ENCODE data around the gene DXO. TPM values are rescaled to one million over a fixed set of nuclear protein-coding genes. Genes with fewer than 3 reads are reported as not detected.
A peak's percentile ranks its signal among the peaks of the same experiment; 100 is the strongest.
"Not testable (repeated sequence)": the region's sequence is repeated elsewhere in the genome, so short reads cannot be mapped to it uniquely, and the experiment has no call there.

The DXO gene
- 10 to 100 TPM in 8 of 9 donors, 1 to 10 TPM in 1; 9.4 to 17.8 (median 12.8) TPM for total RNA-seq
- 10 to 100 TPM; 11.3 to 14.3 TPM for polyA plus RNA-seq
- long read RNA-seq, donor 1, transcript DXO-201 (7 exons, 1,628 nt) = major isoform, 6 of 18 reads
- long read RNA-seq, donor 1, partial matches to known transcripts = 1 of 18 reads
- long read RNA-seq, donor 1, other reads (novel, unspliced or antisense) = 9 of 18 reads
- long read RNA-seq, donor 2, transcript DXO-201 (7 exons, 1,628 nt) = major isoform, 34 of 59 reads
- long read RNA-seq, donor 2, partial matches to known transcripts = 3 of 59 reads
- long read RNA-seq, donor 2, other reads (novel, unspliced or antisense) = 15 of 59 reads
- long read RNA-seq, donor 3, transcript DXO-201 (7 exons, 1,628 nt) = major isoform, 11 of 13 reads
- long read RNA-seq, donor 3, partial matches to known transcripts = 0 of 13 reads
- long read RNA-seq, donor 3, other reads (novel, unspliced or antisense) = 2 of 13 reads

DNA sequence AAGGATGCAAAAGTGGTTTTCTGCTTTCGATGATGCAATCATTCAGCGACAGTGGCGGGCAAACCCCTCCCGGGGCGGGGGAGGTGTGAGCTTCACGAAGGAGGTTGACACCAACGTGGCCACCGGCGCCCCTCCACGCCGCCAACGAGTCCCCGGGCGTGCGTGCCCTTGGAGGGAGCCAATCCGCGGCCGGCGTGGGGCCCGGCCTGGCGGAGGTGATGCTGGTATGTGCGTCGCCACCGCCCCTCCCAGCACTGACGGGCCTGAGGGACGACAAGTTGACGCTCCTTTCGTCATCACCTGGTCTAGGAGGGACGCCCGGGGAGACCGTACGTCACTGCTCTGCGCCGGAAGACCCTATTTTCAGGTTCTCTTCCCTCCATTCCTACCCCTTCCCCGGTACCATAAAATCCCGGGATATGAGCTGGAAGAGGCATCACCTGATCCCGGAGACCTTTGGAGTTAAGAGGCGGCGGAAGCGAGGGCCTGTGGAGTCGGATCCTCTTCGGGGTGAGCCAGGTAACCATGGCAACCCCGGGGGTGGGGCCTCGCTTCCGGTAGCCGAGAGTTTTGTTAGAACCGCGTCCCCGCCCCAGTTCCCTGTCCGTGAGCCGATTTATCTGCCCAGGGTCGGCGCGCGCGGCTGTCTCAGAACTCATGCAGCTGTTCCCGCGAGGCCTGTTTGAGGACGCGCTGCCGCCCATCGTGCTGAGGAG lies at the start of gene DXO:
DXO (minus strand) TSS at position 146 of the 716 bp plus-strand sequence. CDS start 463 bp downstream, outside the sequence.
- ATAC-seq = peak; percentile 94 to 96 (median 95)
- TF ChIP-seq, protein P1, sequence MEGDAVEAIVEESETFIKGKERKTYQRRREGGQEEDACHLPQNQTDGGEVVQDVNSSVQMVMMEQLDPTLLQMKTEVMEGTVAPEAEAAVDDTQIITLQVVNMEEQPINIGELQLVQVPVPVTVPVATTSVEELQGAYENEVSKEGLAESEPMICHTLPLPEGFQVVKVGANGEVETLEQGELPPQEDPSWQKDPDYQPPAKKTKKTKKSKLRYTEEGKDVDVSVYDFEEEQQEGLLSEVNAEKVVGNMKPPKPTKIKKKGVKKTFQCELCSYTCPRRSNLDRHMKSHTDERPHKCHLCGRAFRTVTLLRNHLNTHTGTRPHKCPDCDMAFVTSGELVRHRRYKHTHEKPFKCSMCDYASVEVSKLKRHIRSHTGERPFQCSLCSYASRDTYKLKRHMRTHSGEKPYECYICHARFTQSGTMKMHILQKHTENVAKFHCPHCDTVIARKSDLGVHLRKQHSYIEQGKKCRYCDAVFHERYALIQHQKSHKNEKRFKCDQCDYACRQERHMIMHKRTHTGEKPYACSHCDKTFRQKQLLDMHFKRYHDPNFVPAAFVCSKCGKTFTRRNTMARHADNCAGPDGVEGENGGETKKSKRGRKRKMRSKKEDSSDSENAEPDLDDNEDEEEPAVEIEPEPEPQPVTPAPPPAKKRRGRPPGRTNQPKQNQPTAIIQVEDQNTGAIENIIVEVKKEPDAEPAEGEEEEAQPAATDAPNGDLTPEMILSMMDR (IDR thresholded peaks at IDR 0.05) = no peak
- peak in 1 of 2 donors; percentile 60 for TF ChIP-seq POLR2A (IDR thresholded peaks at IDR 0.05)
- peak within 1 kb of the TSS; percentile 56 to 87 (median 70) for H3K4me3 ChIP-seq
- no peaks in the 10 kb centered on the region for H3K9me3 ChIP-seq
- no peaks in the 10 kb centered on the region for H3K27me3 ChIP-seq
- peaks cover 0 to 33% (median 24%) of the 10 kb centered on the region in 12 donors for H3K4me1 ChIP-seq
- 0% methylated on average over 28 to 62 of the region's 62 CpGs for WGBS, 4 donors
- H3K36me3 ChIP-seq = peaks cover 0 to 47% (median 32%) of the 10 kb centered on the region in 9 donors
- intact Hi-C loops (cut with DNase I) = loop anchor here in 3 of 10 donors (1.0 kb wide), 1 partner anchor 13 kb away; the partner anchor contains the start of gene SKIC2 (in 3 of the 3)
- DNase-seq = peak; percentile 96 to 98 (median 97)
- H3K27ac ChIP-seq = peak within 1 kb of the TSS; percentile 77 to 98 (median 94)

- H3K9me3 ChIP-seq; H3K27me3 ChIP-seq; H3K27ac ChIP-seq; H3K36me3 ChIP-seq; H3K4me1 ChIP-seq; DNase-seq; intact Hi-C loops (cut with DNase I); H3K4me3 ChIP-seq: not testable (repeated sequence)
- peak; percentile 80 to 90 (median 85) for ATAC-seq
- WGBS, 4 donors = no CpG with 5 or more reads among the region's 6 CpGs
Observed at GRCh38 chr6:32014547-32014946, 42.6 kb upstream of the DXO start, which contains the start of gene C4B. Gene C4B, plus strand, starts transcription at chr6:32014795. Its CDS starts 51 bp downstream, at chr6:32014846.

GRCh38 chr6:32013738-32014137 lies 41.8 kb upstream of the DXO start:
- no CpG with 5 or more reads among the region's 5 CpGs for WGBS, 4 donors
- ATAC-seq = not testable (repeated sequence)

GRCh38 chr6:32012941-32013617 lies 41.1 kb upstream of the DXO start:
- 80 to 89% (median 85%) methylated on average over 13 to 17 of the region's 17 CpGs for WGBS, 4 donors

More at GRCh38 chr6:32013738-32014137, 41.8 kb upstream of the DXO start:
- H3K4me3 ChIP-seq; H3K9me3 ChIP-seq; intact Hi-C loops (cut with DNase I); H3K27ac ChIP-seq; H3K27me3 ChIP-seq; DNase-seq; H3K36me3 ChIP-seq; H3K4me1 ChIP-seq: not testable (repeated sequence)

GRCh38 chr6:32010856-32011530 lies 39.1 kb upstream of the DXO start:
- H3K27me3 ChIP-seq; H3K4me3 ChIP-seq; H3K27ac ChIP-seq; intact Hi-C loops (cut with DNase I); H3K36me3 ChIP-seq; H3K4me1 ChIP-seq; ATAC-seq; H3K9me3 ChIP-seq: not testable (repeated sequence)
- DNase-seq = peak in 1 of 5 donors; percentile 44
- 60 to 84% (median 78%) methylated on average over 4 to 18 of the region's 27 CpGs for WGBS, 4 donors

More at GRCh38 chr6:32012941-32013617, 41.1 kb upstream of the DXO start:
- H3K27me3 ChIP-seq; intact Hi-C loops (cut with DNase I); H3K4me3 ChIP-seq; H3K9me3 ChIP-seq; H3K27ac ChIP-seq; H3K4me1 ChIP-seq; H3K36me3 ChIP-seq: not testable (repeated sequence)
- ATAC-seq = peak in 1 of 4 donors; percentile 12
- peak in 2 of 5 donors; percentile 19 to 36 for DNase-seq

- DNase-seq = peak in 1 of 5 donors; percentile 34
- WGBS, 4 donors = 66 to 88% (median 79%) methylated on average over 5 to 11 of the region's 12 CpGs; no CpG with 5 or more reads in 1 of the 4 donors
- intact Hi-C loops (cut with DNase I); H3K27ac ChIP-seq; ATAC-seq; H3K27me3 ChIP-seq; H3K4me3 ChIP-seq; H3K9me3 ChIP-seq; H3K4me1 ChIP-seq; H3K36me3 ChIP-seq: not testable (repeated sequence)
Observed at GRCh38 chr6:32009537-32009936, 37.6 kb upstream of the DXO start.

DNA sequence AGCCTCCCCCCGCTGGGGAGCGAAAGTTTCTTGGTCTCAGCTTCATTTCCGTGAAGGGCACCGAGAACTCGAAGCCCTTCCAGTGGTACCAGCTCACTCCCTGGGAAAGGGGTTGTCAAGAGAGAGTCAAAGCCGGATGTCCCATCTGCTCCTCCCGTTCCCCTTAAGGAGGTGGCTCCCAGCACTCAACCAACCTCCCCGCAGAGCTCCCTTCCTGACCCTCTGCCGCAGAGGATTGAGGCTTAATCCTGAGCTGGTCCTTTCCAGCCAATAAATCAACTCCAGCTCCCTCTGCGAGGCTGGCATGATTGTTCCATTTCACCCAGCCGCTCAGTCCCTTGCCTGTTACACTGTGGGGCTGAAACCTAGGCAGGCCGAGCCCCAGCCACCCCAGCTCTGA lies 36.7 kb upstream of the DXO start:
- intact Hi-C loops (cut with DNase I); H3K36me3 ChIP-seq; H3K4me1 ChIP-seq; H3K4me3 ChIP-seq; H3K27ac ChIP-seq; H3K27me3 ChIP-seq; H3K9me3 ChIP-seq; ATAC-seq; DNase-seq: not testable (repeated sequence)
- WGBS, 4 donors = 48 to 75% (median 68%) methylated on average over 7 to 8 of the region's 12 CpGs; no CpG with 5 or more reads in 1 of the 4 donors

- ATAC-seq = not testable (repeated sequence)
Observed at GRCh38 chr6:32008037-32008436, 36.1 kb upstream of the DXO start.

More at GRCh38 chr6:32008037-32008436, 36.1 kb upstream of the DXO start:
- WGBS, 4 donors = no CpG with 5 or more reads among the region's 24 CpGs
- H3K4me1 ChIP-seq; H3K4me3 ChIP-seq; H3K27ac ChIP-seq; H3K27me3 ChIP-seq; DNase-seq; H3K9me3 ChIP-seq; H3K36me3 ChIP-seq; intact Hi-C loops (cut with DNase I): not testable (repeated sequence)

Data from heart left ventricle (tissue), 16 donors.